Skeletal muscle tissue (tissue), 4 donors: ENCODE measurements around the gene TESMIN. TPM values are rescaled to one million over a fixed set of nuclear protein-coding genes. Genes with fewer than 3 reads are reported as not detected.

ENCODE experiments used
- H3K27ac ChIP-seq: one replicate; pipeline ENCODE4 v1.7.0; 2013; ENCODE audit warnings: mild to moderate bottlenecking, low read depth, low read length, inconsistent platforms
- H3K27me3 ChIP-seq, 3 donors: one replicate each; pipeline ENCODE4 v1.7.0; 2013; ENCODE audit warnings: low read length in 3 of 3; ENCODE audit not compliant: control insufficient read depth in 3 of 3, insufficient read depth in 3 of 3
- H3K36me3 ChIP-seq, 3 donors: one replicate each; pipeline ENCODE4 v1.7.0; 2013; ENCODE audit warnings: low read length in 3 of 3; ENCODE audit not compliant: control insufficient read depth in 3 of 3, insufficient read depth in 3 of 3
- H3K4me1 ChIP-seq, 3 donors: one replicate each; pipeline ENCODE4 v1.7.0; 2013; ENCODE audit warnings: low read length in 3 of 3, mild to moderate bottlenecking in 3 of 3; ENCODE audit not compliant: control insufficient read depth in 3 of 3, insufficient read depth in 3 of 3
- H3K4me3 ChIP-seq, 3 donors: one replicate each; pipeline ENCODE4 v1.7.0; 2013; ENCODE audit warnings: low read length in 3 of 3
- H3K9ac ChIP-seq, 3 donors: one replicate each; pipeline ENCODE4 v1.7.0; 2013; ENCODE audit warnings: low read length in 3 of 3, mild to moderate bottlenecking in 3 of 3, moderate library complexity in 2 of 3, low read depth in 1 of 3
- H3K9me3 ChIP-seq, 3 donors: one replicate each; pipeline ENCODE4 v1.7.0; 2013; ENCODE audit warnings: low read length in 3 of 3; ENCODE audit not compliant: control insufficient read depth in 3 of 3
- total RNA-seq: library from RNA; depleted of rRNA; stranded (reverse); fragments of >200 nt; gene quantifications from one replicate; pipeline ENCODE4 v1.2.3, GENCODE V29; 2014
- donor health status: Osteomylitis.

The TESMIN gene
- total RNA-seq, 1 donor from 2014 or later: not detected

GRCh38 chr11:68776442-68777235 is 25.3 kb upstream of the TESMIN start:
- peaks cover 42 to 62% (median 58%) of the 10 kb centered on the region in 3 donors for H3K36me3 ChIP-seq
- H3K27ac ChIP-seq: no peak overlapping the region
- no peak overlapping the region for H3K9ac ChIP-seq
- no peak overlapping the region for H3K4me3 ChIP-seq
- no peaks in the 10 kb centered on the region for H3K4me1 ChIP-seq
- no peaks in the 10 kb centered on the region for H3K27me3 ChIP-seq
- no peaks in the 10 kb centered on the region for H3K9me3 ChIP-seq

- H3K4me3 ChIP-seq: no peak overlapping the region
- H3K9ac ChIP-seq: no peak overlapping the region
- no peaks in the 10 kb centered on the region for H3K9me3 ChIP-seq
- no peaks in the 10 kb centered on the region for H3K4me1 ChIP-seq
- peaks cover 45 to 63% (median 59%) of the 10 kb centered on the region in 3 donors for H3K36me3 ChIP-seq
- H3K27me3 ChIP-seq: no peaks in the 10 kb centered on the region
- no peak overlapping the region for H3K27ac ChIP-seq
These were observed 24.6 kb upstream of the TESMIN start for GRCh38 chr11:68775951-68776388.

- no peaks in the 10 kb centered on the region for H3K9me3 ChIP-seq
- no peak overlapping the region for H3K9ac ChIP-seq
- H3K27ac ChIP-seq: no peak overlapping the region
- H3K27me3 ChIP-seq: no peaks in the 10 kb centered on the region
- no peak overlapping the region for H3K4me3 ChIP-seq
- H3K36me3 ChIP-seq: peaks cover 49 to 65% (median 53%) of the 10 kb centered on the region in 3 donors
- no peaks in the 10 kb centered on the region for H3K4me1 ChIP-seq
These were observed 22.9 kb upstream of the TESMIN start for GRCh38 chr11:68774194-68774585.

GRCh38 chr11:68773521-68774193 is 22.3 kb upstream of the TESMIN start:
- H3K9me3 ChIP-seq: no peaks in the 10 kb centered on the region
- no peak overlapping the region for H3K4me3 ChIP-seq
- H3K4me1 ChIP-seq: no peaks in the 10 kb centered on the region
- H3K27ac ChIP-seq: no peak overlapping the region
- no peaks in the 10 kb centered on the region for H3K27me3 ChIP-seq
- H3K36me3 ChIP-seq: peaks cover 49 to 69% (median 53%) of the 10 kb centered on the region in 3 donors
- H3K9ac ChIP-seq: no peak overlapping the region

- H3K9me3 ChIP-seq: no peaks in the 10 kb centered on the region
- no peak overlapping the region for H3K27ac ChIP-seq
- no peak overlapping the region for H3K9ac ChIP-seq
- H3K36me3 ChIP-seq: peaks cover 49 to 68% (median 53%) of the 10 kb centered on the region in 3 donors
- no peaks in the 10 kb centered on the region for H3K4me1 ChIP-seq
- H3K4me3 ChIP-seq: no peak overlapping the region
- no peaks in the 10 kb centered on the region for H3K27me3 ChIP-seq
These were observed 21.6 kb upstream of the TESMIN start for GRCh38 chr11:68772936-68773335.

- H3K27me3 ChIP-seq: no peaks in the 10 kb centered on the region
- H3K27ac ChIP-seq: no peak overlapping the region
- no peaks in the 10 kb centered on the region for H3K9me3 ChIP-seq
- H3K4me1 ChIP-seq: no peaks in the 10 kb centered on the region
- H3K4me3 ChIP-seq: no peak overlapping the region
- peaks cover 45 to 56% (median 47%) of the 10 kb centered on the region in 3 donors for H3K36me3 ChIP-seq
- no peak overlapping the region for H3K9ac ChIP-seq
These were observed 19.5 kb upstream of the TESMIN start for GRCh38 chr11:68770781-68771180.

- Histone ChIP-seq H3K4me3 (no peak overlapping the region), H3K27ac (no peak overlapping the region), H3K27me3 (no peaks in the 10 kb centered on the region), H3K4me1 (no peaks in the 10 kb centered on the region), H3K9ac (no peak overlapping the region), H3K36me3 (peaks cover 29 to 35% (median 30%) of the 10 kb centered on the region in 3 donors), H3K9me3 (no peaks in the 10 kb centered on the region)
These were observed 16.4 kb upstream of the TESMIN start for GRCh38 chr11:68767672-68768071.

- Histone ChIP-seq H3K4me1 (no peaks in the 10 kb centered on the region), H3K9ac (no peak overlapping the region), H3K36me3 (peaks cover 29 to 36% (median 31%) of the 10 kb centered on the region in 3 donors), H3K27me3 (no peaks in the 10 kb centered on the region), H3K9me3 (no peaks in the 10 kb centered on the region), H3K4me3 (no peak overlapping the region), H3K27ac (no peak overlapping the region)
These were observed 15.5 kb upstream of the TESMIN start for GRCh38 chr11:68766786-68767185.

GRCh38 chr11:68764746-68765145 is 13.4 kb upstream of the TESMIN start:
- H3K9me3 ChIP-seq: no peaks in the 10 kb centered on the region

More at GRCh38 chr11:68764746-68765145, 13.4 kb upstream of the TESMIN start:
- no peak overlapping the region for H3K4me3 ChIP-seq
- H3K27ac ChIP-seq: no peak overlapping the region
- no peaks in the 10 kb centered on the region for H3K4me1 ChIP-seq
- peaks cover 21 to 29% (median 27%) of the 10 kb centered on the region in 3 donors for H3K36me3 ChIP-seq
- no peak overlapping the region for H3K9ac ChIP-seq
- no peaks in the 10 kb centered on the region for H3K27me3 ChIP-seq
